ENCODE data around the gene LRRC8E. TPM values are rescaled to one million over a fixed set of nuclear protein-coding genes. Genes with fewer than 3 reads are reported as not detected.

Gene LRRC8E
- polyA plus RNA-seq (ENCODE audit: insufficient read length in 4 of 4) = 1 to 10 TPM; 2.3 to 2.6 (median 2.5) TPM

DNA sequence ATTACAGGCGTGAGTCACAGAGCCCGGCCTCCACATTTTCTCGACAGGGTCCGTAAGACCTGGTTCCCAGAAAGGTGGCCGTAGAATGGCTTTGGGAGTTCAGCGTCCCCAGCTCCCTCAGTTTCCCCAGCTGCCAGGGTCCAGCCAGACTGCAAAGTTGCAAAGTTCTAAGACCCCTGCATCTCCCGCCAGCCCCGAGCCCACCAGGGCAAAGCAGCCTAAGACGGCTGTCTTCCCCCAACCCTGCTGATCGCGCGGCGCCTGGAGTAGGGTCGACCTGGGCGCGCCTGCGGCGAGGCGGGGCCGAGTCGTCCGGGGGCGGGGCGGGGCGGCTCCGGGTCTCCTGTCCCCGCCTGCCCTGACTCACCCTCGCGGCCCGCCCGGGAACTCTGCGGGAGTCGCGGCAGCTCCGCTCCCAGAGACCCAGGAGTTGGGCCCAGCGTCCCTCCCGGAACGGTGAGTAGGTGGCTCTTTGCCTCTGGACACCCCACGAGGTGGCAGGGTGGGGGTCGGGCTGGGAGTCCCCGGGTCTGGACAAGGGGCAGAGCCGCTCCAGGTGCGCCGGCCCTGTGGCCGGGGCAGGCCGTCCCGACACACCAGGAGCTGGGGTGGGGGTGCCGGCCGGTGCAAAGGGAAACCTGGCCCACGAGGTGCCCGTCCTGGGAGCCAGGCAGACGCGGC, at the start of gene LRRC8E:
TSS of gene LRRC8E (plus strand) at position 366 of the 681 bp plus-strand sequence. CDS start 7,094 bp downstream, outside the sequence.
- DNase-seq (ENCODE audit: low read depth in 4 of 4, low spot score in 2 of 4) = no peak

DNA sequence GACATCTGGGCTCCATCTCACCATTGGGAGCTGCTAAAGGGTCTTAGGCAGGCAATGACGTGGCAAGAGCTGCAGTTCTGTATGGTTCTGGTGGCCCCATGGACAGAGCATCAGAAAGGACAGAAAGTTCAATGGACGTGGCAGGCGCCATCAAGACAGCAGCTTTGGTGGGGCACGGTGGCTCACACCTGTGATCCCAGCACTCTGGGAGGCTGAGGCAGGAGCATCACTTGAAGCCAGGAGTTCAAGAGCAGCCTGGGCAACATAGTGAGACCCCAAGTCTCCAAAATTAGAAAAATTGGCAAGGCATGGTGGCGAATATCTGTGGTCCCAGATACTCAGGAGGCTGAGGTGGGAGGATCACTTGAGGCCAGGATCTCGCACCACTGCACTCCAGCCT, 48.8 kb upstream of the LRRC8E start:
- no peak for DNase-seq (ENCODE audit: low read depth in 4 of 4, low spot score in 2 of 4)

DNA sequence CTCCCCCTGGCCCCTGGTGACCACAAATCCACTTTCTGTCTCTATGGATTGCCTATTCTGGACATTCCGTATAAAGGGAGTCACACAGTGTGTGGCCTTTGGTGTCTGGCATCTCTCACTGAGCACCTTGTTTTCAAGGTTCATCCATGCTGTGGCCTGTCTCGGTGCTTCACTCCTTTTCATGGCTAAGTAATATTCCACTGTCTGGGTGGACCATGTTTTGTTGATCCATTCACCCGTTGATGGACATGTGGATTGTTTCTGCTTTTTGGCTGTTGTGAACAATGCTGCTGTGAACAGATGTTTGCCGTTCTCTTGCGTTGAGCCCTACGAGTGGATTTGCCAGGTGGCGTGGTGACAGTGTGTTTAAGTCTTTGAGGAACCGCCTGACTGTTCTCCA, 47.7 kb upstream of the LRRC8E start:
- no peak for DNase-seq (ENCODE audit: low read depth in 4 of 4, low spot score in 2 of 4)

DNA sequence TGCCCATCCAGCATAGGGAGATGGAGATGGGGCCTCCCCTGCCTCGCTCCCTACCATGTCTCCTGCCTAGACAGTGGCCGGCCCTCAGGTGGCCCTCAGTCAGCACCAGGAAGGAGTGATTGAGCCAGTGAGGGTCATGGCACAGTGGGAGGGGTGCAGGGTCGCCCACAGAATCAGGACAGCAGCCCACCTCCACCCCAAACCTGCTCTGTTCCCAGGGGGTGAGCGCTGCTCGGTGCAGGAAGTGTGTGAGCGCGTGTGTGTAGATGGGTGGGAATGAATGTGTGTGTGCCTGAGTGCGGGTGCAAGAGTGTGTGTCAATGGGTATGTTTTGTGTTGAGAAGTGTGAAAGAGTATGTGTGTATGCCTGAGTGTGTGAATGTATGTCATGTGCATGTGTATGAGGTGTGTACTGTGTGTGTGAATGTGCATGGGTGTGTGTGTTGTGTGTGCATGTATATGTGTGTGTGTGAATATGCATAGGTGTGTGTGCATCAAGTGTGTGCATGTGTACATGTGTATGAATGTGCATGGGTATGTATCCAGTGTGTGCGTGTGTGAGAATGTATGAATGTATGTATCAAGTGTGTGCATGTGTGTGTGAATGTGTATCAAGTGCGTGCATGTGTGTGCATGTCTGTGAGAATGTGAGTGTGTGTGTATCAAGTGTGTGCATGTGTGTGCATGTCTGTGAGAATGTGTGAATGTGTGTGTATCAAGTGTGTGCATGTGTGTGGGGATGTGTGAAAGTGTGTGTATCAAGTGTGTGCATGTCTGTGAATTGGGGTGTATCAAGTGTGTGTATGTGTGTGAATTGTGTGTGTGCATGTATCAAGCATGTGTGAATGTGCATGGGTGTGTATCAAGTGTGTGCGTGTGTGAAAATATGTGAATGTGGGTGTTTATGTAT, 46.3 kb upstream of the LRRC8E start:
- DNase-seq (ENCODE audit: low read depth in 4 of 4, low spot score in 2 of 4) = no peak

DNA sequence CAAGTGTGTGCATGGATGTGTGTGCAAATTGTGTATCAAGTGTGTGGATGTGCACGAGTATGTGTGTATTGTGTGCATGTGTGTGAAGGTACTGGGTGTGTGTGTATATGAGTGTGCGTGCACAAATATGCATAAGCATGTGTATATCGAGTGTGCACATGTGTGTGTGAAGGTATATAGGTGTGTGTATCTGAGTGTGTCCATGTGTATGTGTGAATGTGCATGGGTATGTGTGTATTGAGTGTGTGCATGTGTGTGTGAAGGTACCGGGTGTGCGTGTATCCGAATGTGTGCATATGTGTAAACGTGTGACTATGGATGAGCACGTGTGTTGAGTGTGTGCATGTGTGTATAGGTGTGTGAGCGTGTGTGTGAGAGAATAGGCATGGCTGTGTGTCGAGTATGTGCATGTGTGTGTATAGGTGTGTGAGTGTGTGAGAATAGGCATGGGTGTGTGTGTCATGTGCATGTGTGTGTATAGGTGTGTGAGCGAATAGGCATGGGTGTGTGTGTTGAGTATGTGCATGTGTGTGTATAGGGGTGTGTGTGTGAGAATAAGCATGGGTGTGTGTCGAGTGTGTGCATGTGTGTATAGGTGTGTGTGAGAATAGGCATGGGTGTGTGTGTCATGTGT, 45.5 kb upstream of the LRRC8E start:
- no peak for DNase-seq (ENCODE audit: low read depth in 4 of 4, low spot score in 2 of 4)

DNA sequence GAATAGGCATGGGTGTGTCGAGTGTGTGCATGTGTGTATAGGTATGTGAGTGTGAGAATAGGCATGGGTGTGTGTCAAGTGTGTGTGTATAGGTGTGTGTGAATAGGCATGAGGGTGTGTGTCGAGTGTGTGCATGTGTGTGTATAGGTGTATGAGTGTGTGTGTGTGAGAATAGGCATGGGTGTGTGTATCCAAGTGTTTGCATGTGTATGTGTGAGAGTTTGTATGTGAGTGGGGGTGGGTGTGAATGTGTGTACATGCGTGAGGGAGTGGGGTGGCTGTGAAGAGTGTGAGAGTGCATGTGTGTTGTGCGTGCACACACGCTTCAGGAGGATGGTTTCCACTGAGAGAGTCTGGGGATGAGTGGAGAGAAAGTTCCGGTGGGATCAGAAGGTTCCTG, 44.8 kb upstream of the LRRC8E start:
- DNase-seq (ENCODE audit: low read depth in 4 of 4, low spot score in 2 of 4) = no peak

DNA sequence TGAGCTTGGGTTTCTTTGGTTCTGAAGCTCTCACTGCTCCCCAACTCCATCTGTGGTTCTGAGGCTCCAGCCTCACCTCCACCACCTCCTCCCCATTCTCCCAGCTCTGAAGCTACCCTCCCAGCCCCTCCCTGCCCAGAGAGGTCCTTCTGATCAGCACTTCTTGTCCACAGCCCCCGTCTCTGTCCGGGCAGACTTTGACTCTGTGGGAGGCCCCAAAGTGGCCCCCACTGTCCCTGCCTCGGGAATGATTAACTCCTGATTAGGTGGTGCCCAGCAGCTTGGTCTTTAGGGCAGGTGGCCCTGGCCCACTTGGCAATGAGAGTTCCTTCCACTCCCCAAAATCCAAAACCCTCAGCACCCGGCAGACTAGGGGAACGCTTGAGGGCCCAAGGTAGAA, 43.9 kb upstream of the LRRC8E start:
- DNase-seq (ENCODE audit: low read depth in 4 of 4, low spot score in 2 of 4) = no peak

DNA sequence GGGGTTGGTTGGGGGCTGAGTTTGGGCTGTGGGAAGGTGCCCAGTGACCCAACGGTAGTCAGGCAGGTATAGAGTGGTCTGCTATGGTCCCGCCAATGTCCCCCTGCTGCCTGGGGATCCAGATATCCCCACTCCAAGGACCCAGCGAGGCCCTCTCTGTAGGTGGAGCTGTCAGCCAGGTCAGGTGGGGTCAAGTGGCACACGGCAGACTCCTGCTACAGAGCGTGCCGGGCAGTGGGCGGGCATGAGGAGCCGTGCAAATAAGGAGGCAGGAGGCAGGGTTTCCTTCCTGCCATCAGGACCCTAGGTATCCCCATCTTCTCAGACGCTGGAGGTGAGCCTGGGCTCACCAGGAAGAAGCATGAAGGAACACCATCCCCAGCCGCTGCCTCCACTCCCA, 43.4 kb upstream of the LRRC8E start:
- DNase-seq (ENCODE audit: low read depth in 4 of 4, low spot score in 2 of 4) = no peak

DNA sequence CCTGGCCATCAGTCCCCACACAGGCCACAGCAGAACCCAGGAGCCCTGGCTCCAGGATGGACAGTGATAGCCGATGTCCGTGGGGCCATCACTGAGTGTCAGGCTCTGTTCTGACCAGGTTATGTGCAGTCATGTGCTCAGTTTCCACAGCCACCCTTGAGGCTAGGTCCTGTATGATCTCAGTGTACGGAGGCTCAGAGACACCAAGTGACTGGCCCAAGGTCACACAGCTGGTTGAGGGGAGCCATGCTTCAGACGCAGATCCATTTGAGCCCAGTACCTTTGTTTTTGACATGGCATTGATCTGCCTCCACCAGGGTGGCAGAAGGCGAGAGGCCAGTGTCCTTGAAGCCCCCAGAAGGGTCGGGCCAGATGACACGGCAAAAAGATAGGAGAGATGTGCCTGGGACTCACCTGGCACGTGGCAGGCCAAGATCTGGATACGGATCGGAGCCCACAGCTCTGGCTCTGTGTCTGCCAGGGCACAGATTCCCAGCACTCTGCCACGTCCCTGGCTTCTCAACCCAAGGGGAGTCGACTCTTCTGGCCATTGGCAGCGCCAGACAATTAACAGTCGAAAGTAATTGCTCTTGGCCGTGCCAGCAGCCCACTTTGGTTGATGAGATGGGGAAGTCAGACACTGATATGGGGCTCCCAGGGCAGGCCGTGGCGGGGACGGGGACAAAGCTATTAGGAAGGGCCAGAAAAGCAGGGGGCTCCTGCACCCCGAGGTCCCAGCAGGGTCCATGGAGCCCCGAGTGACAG, 42.7 kb upstream of the LRRC8E start:
- no peak for DNase-seq (ENCODE audit: low read depth in 4 of 4, low spot score in 2 of 4)

DNA sequence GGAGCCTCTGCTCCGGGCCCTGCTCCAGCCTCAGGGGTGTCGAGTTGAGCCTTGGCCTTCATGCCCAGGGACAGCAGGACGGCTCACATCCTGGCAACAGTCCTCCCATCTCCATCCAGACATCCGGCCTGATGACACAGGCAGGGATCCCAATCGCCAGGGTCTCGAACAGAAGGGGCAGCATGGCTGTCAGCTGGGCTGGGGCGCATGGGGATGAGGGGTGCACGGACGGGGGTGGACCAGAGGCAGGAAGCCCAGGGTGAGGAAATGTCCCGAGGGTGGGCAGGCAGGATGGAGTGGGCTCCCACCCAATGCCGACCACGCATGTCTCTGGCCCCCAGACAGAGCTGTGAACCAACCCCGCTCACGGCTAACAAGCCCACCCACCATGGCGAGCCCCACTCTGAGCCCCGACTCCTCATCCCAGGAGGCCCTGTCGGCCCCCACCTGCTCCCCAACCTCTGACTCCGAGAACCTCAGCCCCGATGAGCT, 42.1 kb upstream of the LRRC8E start:
- no peak for DNase-seq (ENCODE audit: low read depth in 4 of 4, low spot score in 2 of 4)

DNA sequence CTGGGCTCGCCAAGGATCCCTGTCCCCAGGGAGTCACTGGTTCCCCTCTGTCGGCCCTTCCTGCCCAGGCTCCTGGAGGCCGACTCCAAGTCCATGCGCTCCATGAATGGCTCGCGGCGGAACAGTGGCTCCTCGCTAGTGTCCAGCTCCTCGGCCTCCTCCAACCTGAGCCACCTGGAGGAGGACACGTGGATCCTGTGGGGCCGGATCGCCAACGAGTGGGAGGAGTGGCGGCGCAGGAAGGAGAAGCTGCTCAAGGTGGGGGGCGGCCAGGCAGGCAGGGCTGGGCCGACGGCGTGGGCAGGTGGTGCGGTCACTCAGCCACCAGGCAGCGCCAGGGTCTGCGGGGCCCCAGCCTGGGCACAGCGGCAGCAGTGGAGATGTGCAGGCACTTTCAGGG, 40.6 kb upstream of the LRRC8E start:
- DNase-seq (ENCODE audit: low read depth in 4 of 4, low spot score in 2 of 4) = no peak

DNA sequence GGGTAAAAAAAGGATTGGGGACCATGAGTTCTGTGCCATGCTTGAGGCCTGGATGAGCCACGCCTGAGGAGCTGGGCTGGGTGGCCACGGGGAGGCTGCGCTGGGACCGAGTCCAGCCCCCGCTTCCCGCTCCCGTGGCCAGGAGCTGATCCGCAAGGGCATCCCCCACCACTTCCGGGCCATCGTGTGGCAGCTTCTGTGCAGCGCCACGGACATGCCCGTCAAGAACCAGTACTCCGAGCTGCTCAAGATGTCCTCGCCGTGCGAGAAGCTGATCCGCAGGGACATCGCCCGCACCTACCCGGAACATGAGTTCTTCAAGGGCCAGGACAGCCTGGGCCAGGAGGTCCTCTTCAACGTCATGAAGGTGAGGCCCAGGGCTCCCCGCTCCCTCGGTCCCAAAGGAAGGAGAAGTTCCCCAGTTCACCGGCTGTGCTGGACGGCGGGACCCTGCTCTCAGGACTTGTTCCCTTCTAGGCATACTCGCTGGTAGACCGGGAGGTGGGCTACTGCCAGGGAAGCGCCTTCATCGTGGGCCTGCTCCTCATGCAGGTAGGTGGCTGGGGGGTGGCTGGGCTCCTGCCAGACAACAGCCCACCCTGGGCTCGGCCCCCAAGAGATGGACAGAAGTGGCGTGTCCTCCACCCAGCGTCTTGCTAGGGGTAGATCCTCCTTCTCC, 39.4 kb upstream of the LRRC8E start:
- no peak for DNase-seq (ENCODE audit: low read depth in 4 of 4, low spot score in 2 of 4)

DNA sequence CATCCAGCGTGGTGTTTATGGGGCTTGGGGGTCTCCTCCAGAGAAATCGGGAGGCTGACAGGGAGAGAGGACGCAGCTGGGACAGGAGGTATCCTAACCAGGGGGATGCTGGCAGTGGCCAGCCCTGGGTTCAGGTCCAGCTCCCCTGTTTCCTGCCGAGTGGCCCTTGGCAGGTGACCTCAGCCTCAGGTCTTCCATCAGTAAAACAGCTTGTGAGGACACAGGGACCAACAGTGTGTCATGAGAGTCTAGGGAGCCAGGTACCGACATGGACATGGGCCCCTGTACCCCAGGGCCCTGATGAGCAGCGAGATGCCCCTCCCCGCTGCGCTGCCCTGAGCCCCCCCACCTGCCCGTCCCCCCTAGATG, 38.7 kb upstream of the LRRC8E start:
- no peak for DNase-seq (ENCODE audit: low read depth in 4 of 4, low spot score in 2 of 4)

DNA sequence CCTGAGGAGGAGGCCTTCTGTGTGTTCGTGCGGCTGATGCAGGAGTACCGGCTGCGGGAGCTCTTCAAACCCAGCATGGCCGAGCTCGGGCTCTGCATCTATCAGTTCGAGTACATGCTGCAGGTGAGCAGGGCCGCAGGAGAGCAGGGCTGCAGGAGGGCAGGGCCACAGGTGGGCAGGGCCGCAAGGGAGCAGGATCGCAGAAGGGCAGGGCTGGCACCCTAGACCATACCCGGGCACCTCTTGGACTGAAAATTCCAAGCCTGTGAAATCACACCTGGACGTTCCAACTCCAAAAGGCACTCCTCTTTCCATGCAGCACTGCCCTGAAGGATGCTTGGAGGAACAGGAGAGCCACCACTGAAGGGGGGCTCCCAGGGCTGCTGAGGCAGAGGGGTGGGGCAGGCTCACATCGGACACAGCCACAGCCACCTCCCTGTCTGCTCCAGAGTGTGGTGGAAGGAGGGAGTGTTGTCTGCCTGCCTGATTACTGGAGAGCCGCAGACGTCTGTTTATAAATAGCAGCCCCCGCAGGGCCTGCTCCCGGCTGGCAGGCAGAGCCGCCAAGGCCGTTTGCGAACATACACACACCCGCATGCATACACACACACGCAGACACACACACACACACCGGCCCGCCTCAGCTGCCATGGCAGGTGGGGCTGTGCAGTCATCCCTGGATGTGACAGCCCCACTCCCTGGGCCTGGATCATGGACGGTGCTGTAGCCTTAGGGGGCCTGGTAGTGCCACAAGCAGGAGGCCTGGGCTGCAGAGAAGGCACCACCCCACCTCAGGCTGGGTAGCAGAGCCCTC, 38.1 kb upstream of the LRRC8E start:
- no peak for DNase-seq (ENCODE audit: low read depth in 4 of 4, low spot score in 2 of 4)

DNA sequence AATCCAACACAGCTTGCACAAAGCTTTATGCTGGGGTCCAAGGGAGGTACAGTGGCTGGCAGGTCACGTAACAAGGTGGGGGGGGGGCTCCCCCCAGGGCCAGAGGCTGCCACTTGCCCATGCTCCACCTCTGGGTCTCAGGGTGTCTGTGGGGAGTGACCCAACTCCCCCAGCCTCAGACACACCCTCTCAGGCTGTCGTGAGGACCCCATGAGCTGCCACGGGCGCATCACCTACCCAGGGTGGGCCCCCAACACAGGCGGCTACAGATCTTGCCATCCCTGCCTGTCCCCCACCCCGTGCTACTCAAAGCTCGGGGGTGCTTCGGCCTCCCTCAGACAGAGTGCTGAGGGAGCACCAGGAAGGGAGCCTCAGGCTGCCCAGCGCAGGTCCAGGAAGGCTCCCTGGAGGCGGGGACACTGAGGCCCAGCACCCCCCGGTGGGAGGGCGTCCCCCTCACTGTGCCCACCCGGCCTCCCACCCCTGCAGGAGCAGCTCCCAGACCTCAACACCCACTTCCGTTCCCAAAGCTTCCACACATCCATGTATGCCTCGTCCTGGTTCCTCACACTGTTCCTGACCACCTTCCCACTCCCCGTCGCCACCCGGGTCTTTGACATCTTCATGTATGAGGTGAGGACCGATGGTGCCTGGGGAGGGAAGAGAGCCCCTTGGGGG, 37.2 kb upstream of the LRRC8E start:
- no peak for DNase-seq (ENCODE audit: low read depth in 4 of 4, low spot score in 2 of 4)

DNA sequence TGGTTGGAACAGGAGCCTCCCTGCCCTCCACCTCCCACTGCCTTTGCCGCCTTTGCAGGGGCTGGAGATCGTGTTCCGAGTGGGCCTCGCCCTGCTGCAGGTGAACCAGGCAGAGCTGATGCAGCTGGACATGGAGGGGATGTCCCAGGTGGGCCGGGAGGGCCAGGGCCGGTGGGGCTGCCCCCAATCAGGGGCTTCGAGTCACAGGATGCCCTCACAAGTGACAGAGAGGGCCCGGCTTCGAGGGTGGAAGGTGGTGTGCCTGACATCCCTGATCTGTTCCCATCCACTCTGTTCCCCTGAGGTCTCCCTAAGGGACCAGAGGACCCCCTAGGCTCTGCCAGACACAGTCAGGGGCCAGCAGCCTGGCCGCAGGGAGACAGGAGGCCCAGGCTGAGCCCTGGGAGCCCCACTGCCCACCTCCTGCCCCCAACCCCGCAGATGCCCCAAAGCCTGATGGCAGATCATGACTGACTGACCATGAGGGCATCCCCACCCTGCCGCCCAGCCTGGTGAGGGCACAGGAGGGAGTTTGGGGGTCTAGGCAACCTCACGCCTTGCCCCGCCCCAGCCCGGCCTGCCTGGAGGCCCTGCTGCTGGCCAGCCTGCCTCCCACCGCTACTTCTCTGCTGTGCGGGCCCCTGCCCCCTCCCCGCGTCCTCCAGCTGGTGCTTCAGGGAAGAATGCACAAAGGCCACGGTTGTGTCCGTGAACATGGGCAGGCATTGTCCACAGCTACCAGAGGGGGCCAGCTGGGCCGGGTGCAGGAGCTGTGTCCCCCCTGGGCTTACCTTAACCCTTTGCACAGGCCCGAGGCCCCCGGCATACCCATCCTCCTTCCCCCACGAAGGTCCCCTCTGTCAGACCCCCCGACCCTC, 36.4 kb upstream of the LRRC8E start:
- DNase-seq (ENCODE audit: low read depth in 4 of 4, low spot score in 2 of 4) = no peak

DNA sequence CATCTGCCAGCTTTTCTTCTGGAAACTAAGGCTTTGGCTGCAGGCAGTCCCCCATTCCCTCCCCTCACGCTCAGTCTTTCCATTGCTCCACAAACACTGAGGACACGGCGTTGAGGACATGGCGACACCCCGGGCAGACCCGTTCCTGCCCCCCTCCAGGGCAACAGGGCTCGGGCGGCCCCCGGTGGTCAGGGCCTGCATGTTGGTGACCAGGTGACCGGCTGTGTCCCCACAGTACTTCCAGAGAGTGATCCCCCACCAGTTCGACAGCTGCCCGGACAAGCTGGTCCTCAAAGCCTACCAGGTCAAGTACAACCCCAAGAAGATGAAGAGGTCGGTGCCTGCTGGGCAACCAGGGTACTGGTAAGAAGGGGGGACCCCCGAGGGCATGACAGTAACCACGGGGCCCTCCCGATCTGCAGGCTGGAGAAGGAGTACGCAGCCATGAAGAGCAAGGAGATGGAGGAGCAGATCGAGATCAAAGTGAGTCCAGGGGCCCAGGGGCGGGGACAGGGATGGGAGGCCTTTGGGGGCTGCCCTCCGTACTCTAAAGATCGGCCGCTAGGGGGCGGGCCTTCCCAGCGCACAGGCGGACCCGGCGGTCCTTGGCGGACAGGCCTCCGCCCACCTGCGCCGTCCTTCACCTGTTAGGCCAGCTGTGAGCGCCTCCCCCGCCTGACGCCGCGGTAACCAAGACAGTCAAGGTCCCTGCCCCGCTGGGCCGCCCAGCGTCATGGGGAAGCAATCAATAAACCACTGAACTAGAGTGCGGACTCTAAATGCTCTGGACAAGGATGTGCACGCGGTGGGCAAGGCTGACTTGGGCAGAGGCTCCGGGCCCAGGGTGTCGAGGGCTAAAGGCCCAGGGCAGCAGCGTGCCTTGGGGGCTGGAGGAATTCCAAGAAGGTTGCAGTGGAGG, 35.2 kb upstream of the LRRC8E start:
- peak in 2 of 4 donors; percentile 71 for DNase-seq (ENCODE audit: low read depth in 4 of 4, low spot score in 2 of 4)
